Fibroblast of lung (primary cell): ENCODE results near the gene KMT2D. TPM values are rescaled to one million over a fixed set of nuclear protein-coding genes. Genes with fewer than 3 reads are reported as not detected.

Source experiments
- DNase-seq, 2 donors: peaks; one replicate each; pipeline versions ENCODE4 v3.0.0 to v3.0.0-alpha.2; 2010; ENCODE audit warnings: low read depth in 2 of 2
- H2AFZ ChIP-seq: 2 replicates; pipeline ENCODE4 v1.5.1; 2012; ENCODE audit warnings: low read length, control low read depth, inconsistent platforms
- H3K27ac ChIP-seq: 2 replicates; pipeline ENCODE4 v1.5.1; 2011; ENCODE audit warnings: low read length, control low read depth; ENCODE audit not compliant: insufficient read depth
- H3K27me3 ChIP-seq: 2 replicates; pipeline ENCODE4 v1.5.1; 2011; ENCODE audit warnings: mild to moderate bottlenecking, low read length; ENCODE audit not compliant: control insufficient read depth, insufficient read depth
- H3K36me3 ChIP-seq: 2 replicates; pipeline ENCODE4 v1.5.1; 2011; ENCODE audit warnings: low read length; ENCODE audit not compliant: control insufficient read depth, insufficient read depth
- H3K4me1 ChIP-seq: 2 replicates; pipeline ENCODE4 v1.5.1; 2011; ENCODE audit warnings: low read length; ENCODE audit not compliant: control insufficient read depth, insufficient read depth; ENCODE audit errors: extremely low read depth
- H3K4me2 ChIP-seq: 2 replicates; pipeline ENCODE4 v1.5.1; 2011; ENCODE audit warnings: low read length, control low read depth; ENCODE audit not compliant: insufficient read depth; ENCODE audit errors: extremely low read depth
- H3K4me3 ChIP-seq, 4 experiments: fragments of 200-600 bp in 1 of 4; sonication (generic) in 1 of 4; replicated peaks in 1 of 4; 2 replicates each; pipeline ENCODE4 v1.5.1; 2011 to 2016; ENCODE audit warnings: low read length in 4 of 4, low read depth in 3 of 4, mild to moderate bottlenecking in 3 of 4, control low read depth in 2 of 4, inconsistent platforms in 1 of 4, mixed read lengths in 1 of 4; ENCODE audit not compliant: insufficient read depth in 1 of 4; ENCODE audit errors: control extremely low read depth in 1 of 4
- H3K79me2 ChIP-seq: 2 replicates; pipeline ENCODE4 v1.5.1; 2012; ENCODE audit warnings: mild to moderate bottlenecking, low read length, inconsistent platforms; ENCODE audit not compliant: control insufficient read depth, insufficient read depth
- H3K9ac ChIP-seq: 2 replicates; pipeline ENCODE4 v1.5.1; 2011; ENCODE audit warnings: mild to moderate bottlenecking, low read length, control low read depth; ENCODE audit not compliant: insufficient read depth
- H3K9me3 ChIP-seq: 2 replicates; pipeline ENCODE4 v1.5.1; 2012; ENCODE audit warnings: low read depth, low read length; ENCODE audit not compliant: control insufficient read depth, insufficient read depth
- H4K20me1 ChIP-seq: 2 replicates; pipeline ENCODE4 v1.5.1; 2011; ENCODE audit warnings: low read length; ENCODE audit not compliant: control insufficient read depth, insufficient read depth; ENCODE audit errors: extremely low read depth
- CTCF ChIP-seq, 2 donors: IDR thresholded peaks in 1 of 2; conservative IDR thresholded peaks in 1 of 2; 1 replicate in 1 of 2; 2 replicates in 1 of 2; pipeline ENCODE4 v1.5.1; 2011 to 2012; ENCODE audit warnings: low read length in 2 of 2, control low read depth in 1 of 2, inconsistent platforms in 1 of 2, low read depth in 1 of 2, mild to moderate bottlenecking in 1 of 2
- EZH2 ChIP-seq: IDR thresholded peaks from 2 replicates; pipeline ENCODE4 v1.5.1; 2012; ENCODE audit warnings: low read length, control low read depth, mild to moderate bottlenecking; ENCODE audit errors: missing control alignments
- polyA plus RNA-seq, 2 donors: library from polyadenylated mRNA; depleted of rRNA in 1 of 2; stranded (reverse) in 1 of 2; unstranded in 1 of 2; fragments of >200 nt; gene quantifications; 2 replicates each; pipeline ENCODE4 v1.2.1, GENCODE V29; 2011 to 2012; ENCODE audit warnings: missing spikeins in 1 of 2
- total RNA-seq: library from RNA; depleted of rRNA; stranded (reverse); fragments of >200 nt; gene quantifications from 2 replicates; pipeline ENCODE4 v1.2.1, GENCODE V29; 2014

KMT2D gene
- total and polyA plus RNA-seq, 2 donors (not counting 1 experiment from before 2014, with no cell fraction given) = 7.3 to 33.0 TPM

GRCh38 chr12:49037111-49037946, 23.3 kb downstream of the KMT2D start:
- Histone ChIP-seq H3K27ac (no peak overlapping the region), H3K9me3 (no peaks in the 10 kb centered on the region), H2AFZ (no peak overlapping the region), H4K20me1 (no peaks in the 10 kb centered on the region), H3K27me3 (no peaks in the 10 kb centered on the region), H3K9ac (no peak overlapping the region), H3K36me3 (peaks cover 51% of the 10 kb centered on the region), H3K4me2 (no peak overlapping the region), H3K79me2 (no peaks in the 10 kb centered on the region), H3K4me1 (no peaks in the 10 kb centered on the region), H3K4me3 (no peak overlapping the region)
- no peak for TF ChIP-seq EZH2
- no peak for TF ChIP-seq CTCF (conservative IDR thresholded peaks at IDR 0.05 in 1 of 2, IDR thresholded peaks at IDR 0.05 in 1 of 2; ENCODE audit: low read depth in 1 of 2, low read length in 2 of 2)
- DNase-seq = no peak

- no peak overlapping the region for H3K9ac ChIP-seq
- no peak overlapping the region for H2AFZ ChIP-seq
- H3K9me3 ChIP-seq = no peaks in the 10 kb centered on the region
- H3K4me1 ChIP-seq = no peaks in the 10 kb centered on the region
- no peak overlapping the region for H3K27ac ChIP-seq
- H3K79me2 ChIP-seq = no peaks in the 10 kb centered on the region
- H3K4me2 ChIP-seq = no peak overlapping the region
- DNase-seq = no peak
- no peaks in the 10 kb centered on the region for H4K20me1 ChIP-seq
- H3K27me3 ChIP-seq = no peaks in the 10 kb centered on the region
- H3K36me3 ChIP-seq = peaks cover 47% of the 10 kb centered on the region
- H3K4me3 ChIP-seq = no peak overlapping the region
- no peak for TF ChIP-seq CTCF (conservative IDR thresholded peaks at IDR 0.05 in 1 of 2, IDR thresholded peaks at IDR 0.05 in 1 of 2; ENCODE audit: low read depth in 1 of 2, low read length in 2 of 2)
Observed at GRCh38 chr12:49036029-49036428, 24.6 kb downstream of the KMT2D start.

GRCh38 chr12:49034286-49034622, 26.3 kb downstream of the KMT2D start:
- no peak overlapping the region for H3K4me3 ChIP-seq

More at GRCh38 chr12:49034286-49034622, 26.3 kb downstream of the KMT2D start:
- Histone ChIP-seq H3K27ac (no peak overlapping the region), H3K4me2 (no peak overlapping the region), H3K79me2 (no peaks in the 10 kb centered on the region), H3K27me3 (no peaks in the 10 kb centered on the region), H3K9ac (no peak overlapping the region), H3K9me3 (no peaks in the 10 kb centered on the region), H3K36me3 (peaks cover 37% of the 10 kb centered on the region), H3K4me1 (no peaks in the 10 kb centered on the region), H2AFZ (no peak overlapping the region), H4K20me1 (no peaks in the 10 kb centered on the region)
- no peak for DNase-seq
- no peak for TF ChIP-seq CTCF (conservative IDR thresholded peaks at IDR 0.05 in 1 of 2, IDR thresholded peaks at IDR 0.05 in 1 of 2; ENCODE audit: low read depth in 1 of 2, low read length in 2 of 2)
- TF ChIP-seq EZH2 = no peak
